CD4-positive, alpha-beta T cell treated with Interleukin-4 for 1 hour (primary cell): Measurements from ENCODE around the gene AHNAK2.
"Not testable (repeated sequence)": the region's sequence is repeated elsewhere in the genome, so short reads cannot be mapped to it uniquely, and the experiment has no call there.

Experiments used
- DNase-seq, 2 donors: peaks; one replicate each; pipeline ENCODE4 v3.0.0-alpha.2; 2020 to 2022

AHNAK2 gene

DNA sequence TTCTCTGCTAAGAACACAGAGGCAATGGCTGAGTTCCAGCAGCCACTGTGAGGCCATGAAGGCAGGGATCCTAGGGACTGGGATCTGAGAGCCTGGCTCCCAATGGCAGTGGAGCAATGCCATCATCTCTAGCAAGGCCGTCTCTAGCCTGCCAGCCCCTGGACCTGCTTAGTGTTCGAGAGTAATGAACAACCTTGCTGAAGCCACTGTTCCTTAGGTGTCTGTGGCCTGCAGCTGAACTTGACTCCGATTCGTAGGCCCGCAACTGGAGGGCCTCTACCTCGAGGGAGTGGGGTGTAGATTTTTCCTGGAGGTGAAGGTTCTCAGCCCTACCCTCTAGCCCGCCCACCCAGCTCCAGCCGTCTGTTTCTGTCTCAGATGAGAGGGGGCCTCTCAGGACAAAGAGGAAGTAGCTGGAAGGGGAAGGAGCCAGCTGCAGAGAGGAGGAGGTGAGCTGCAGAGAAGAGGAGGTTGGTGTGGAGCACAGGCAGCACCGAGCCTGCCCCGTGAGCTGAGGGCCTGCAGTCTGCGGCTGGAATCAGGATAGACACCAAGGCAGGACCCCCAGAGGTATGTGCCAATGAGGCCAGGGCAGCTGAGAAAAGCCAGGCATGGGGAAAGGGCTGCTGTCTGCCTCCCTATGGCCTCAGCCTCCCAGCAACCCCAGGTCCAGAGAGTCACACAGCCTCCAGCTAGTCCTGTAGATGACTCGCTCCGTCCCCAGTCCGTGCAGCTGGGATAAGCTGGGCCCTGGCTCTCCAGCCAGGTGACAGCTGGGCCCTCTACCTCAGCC is 53.6 kb downstream of the AHNAK2 start, which contains the start of gene PLD4:
PLD4 (plus strand) TSS at position 459 of the 793 bp plus-strand sequence. CDS start 2,262 bp downstream, outside the sequence.
- DNase-seq, result peak in 1 of 2 donors; percentile 43

DNA sequence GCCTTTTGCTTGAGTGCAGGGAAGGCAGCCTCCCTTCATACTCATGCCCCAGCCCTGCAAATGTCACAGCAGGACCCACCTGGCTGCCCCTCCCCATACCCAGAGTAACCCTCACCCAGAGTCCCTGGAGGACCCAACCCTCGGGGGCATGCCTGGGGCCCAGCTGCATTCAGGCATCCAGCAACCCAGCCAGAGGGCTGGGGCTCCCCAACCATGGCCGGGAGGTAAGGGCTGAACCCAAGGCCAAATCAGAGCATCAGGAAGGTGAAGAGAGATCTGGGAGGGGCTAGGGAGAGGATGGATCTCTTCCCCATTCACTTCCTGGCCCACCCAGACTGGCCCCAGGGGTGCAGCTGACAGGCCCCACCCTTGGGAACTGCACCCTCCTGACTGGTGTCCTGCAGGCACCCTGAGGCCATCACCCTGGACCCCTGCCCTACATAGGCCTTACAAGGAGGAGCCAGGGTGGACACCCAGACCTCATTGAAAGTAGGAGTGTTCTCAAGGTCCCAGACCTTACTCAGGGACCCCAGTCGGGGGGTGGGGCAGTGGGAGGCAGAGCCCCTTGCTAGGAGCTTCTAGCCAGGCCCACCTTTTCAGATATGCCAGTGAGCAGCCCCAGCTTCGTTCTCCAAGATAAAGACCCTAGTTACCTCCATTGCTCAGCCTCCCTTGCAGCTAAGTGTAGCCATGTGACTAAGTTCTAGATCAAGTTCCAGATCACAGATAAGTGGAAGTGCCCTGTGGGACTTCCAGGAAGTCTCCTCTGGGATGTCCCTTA is 54.3 kb downstream of the AHNAK2 start:
- DNase-seq, result no peak

DNA sequence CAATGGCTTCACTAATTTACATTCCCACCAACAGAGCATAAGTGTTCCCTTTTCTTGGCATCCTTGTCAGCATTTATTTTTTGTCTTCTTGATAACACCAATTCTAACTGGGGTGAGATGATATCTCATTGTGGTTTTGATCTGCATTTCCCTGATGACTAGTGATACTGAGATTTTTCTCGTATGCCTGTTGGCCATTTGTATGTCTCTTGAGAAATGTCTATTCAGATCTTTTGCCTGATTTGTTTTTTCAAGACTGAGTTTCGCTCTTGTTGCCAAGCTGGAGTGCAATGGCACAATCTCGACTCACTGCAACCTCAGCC is 58.2 kb downstream of the AHNAK2 start:
- DNase-seq, result no peak

DNA sequence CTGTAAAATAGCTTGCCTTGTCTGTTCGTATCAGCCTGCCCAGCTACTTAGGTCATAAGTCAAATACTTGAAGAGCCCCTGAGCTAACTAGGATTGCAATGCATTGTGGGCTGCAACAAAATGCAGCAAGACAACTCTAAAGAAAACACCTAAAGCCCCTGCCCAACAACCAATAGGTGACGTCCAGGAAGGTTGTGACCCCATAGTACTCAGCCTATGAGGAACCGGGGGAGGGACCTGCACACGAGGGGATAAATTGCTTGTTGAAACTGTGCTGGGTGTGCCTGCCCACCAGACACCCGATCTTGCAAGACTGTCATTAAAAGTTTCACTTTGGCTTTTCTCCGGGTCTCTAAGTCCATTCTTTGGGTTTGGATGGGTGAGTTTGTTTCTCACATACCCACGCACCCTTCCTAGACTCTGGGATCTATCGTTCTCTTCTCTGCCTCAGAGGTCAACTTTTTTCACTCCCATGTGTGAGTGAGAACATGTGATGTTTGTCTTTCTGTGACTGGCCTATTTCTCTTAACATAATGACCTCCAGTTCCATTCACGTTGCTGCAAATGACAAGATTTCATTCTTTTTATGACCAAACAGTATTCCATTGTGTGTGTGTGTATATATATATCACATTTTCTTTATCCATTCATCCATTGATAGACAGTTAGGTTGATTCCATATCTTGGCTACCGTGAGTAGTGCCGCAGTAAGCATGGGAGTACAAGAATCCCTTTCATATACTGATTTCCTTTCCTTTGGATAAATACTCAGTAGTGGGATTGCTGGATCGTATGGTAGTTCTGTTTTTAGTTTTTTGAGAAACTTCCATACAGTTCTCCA is 58.8 kb downstream of the AHNAK2 start:
- not testable (repeated sequence) for DNase-seq

DNA sequence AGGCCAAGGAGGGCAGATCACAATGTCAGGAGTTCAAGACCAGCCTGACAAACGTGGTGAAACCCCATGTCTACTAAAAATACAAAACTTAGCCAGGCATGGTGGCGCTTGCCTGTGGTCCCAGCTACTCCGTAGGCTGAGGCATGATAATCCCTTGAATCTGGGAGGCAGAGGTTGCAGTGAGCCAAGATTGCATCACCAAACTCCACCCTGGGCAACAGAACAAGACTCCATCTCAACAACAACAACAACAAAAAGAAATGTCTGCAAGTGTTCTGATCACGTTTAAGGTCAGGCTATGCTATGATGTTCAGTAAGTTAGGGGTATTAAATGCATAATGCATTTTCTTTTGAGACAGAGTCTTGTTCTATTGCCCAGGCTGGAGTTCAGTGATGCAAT is 60.2 kb downstream of the AHNAK2 start:
- DNase-seq, result no peak

DNA sequence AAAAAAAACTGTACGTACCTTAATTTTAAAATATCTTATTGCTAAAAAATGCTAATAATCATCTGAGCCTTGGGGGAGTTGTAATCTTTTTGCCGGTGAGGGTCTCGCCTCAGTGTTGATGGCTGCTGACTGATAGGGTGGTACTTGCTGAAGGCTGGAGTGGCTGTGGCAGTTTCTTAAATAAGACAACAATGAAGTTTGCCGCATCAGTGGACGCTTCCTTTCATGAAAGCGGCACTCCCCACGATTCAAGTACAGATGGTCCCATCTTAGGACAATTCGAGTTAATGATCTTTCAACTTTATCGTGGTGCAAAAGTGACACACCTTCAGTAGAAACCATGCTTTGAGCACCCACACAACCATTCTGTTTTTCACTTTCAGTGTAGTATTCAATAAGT is 61.1 kb downstream of the AHNAK2 start:
- DNase-seq, result no peak

DNA sequence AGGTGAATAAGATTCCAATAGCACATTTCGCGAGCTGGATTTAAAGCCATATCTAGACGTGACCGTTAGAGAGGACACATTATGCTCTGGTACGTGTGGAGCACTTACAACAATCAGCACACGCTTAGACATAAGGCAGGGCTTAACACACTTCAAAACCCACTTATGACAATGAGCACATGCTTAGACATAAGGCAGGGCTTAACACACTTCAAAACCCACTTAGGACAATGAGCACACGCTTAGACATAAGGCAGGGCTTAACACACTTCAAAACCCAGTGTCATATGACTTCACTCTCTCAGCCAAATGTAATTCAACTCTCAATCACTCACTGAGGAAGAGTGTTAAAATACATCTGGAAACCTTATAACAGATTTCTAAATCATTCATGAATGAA is 64.7 kb downstream of the AHNAK2 start:
- DNase-seq, result no peak

DNA sequence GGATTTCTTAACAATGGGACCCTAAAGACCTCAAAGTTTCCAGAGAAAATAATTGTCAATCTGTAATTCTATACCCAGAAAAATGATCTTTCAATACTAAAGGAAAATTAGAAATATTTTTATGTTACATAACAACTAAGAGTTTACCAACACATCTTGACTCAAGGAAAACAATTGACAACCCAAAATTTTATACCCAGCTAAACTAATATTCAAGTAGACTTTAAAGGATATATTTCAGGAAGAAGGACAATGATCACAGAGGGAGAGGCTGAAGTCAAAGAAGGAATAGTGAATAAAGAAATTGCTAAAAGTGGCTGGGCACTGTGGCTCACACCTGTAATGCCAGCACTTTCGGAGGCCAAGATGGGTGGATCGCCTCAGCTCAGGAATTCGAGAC is 66.1 kb downstream of the AHNAK2 start:
- no peak for DNase-seq

DNA sequence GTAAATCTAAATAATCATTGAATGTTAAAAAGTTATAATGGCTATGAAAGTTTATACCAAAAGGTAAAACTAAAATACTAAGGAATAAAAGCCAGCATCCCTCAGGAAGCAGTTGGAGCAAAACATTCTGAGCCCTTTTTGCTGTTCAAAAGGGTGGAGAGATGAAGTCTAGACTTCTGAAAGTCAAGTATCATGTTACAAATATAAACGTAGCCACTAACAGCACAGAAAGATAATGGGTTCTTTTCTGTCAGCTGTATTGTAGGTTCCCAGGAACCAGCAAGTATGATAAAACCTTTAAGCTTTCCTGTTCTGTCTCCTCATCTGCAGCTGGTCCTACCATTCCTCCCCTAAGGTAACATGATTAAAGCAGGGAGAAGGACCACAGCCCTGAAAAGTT is 69.9 kb downstream of the AHNAK2 start:
- no peak for DNase-seq

DNA sequence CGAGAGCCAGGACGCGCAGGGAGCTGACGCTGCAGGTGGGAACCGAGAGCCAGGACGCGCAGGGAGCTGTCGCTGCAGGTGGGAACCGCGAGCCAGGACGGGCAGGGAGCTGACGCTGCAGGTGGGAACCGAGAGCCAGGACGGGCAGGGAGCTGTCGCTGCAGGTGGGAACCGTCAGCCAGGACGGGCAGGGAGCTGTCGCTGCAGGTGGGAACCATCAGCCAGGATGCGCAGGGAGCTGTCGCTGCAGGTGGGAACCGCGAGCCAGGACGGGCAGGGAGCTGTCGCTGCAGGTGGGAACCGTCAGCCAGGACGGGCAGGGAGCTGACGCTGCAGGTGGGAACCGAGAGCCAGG is 72.6 kb downstream of the AHNAK2 start:
- not testable (repeated sequence) for DNase-seq

DNA sequence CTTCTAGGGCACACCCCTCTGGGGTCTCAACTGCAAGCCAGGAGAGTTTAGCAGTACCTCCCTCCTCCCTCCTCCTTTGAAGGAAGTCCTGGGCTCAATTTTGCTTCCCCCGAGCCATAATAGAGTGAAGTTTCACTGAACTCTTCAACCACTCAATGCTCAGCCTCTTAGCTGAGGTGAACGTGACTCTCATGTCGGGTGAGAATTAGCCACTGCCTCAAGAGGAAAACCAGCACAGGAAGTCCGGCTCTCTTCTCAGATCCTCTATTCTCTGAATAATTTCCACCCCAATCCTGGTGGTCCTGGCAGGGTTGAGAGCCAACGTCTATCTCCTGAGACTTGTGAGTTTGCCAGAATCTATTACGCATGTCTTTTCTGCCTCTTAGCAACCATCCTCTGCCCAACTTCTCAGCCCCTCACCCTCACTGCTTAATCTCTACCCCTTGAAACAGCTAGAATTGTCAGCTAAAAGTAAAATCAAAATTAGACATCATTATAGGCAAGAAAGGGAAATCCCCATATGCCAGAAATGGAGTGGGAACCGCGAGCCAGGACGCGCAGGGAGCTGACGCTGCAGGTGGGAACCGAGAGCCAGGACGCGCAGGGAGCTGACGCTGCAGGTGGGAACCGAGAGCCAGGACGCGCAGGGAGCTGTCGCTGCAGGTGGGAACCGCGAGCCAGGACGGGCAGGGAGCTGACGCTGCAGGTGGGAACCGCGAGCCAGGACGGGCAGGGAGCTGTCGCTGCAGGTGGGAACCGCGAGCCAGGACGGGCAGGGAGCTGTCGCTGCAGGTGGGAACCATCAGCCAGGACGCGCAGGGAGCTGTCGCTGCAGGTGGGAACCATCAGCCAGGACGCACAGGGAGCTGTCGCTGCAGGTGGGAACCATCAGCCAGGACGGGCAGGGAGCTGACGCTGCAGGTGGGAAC is 73.3 kb downstream of the AHNAK2 start:
- DNase-seq, result not testable (repeated sequence)

DNA sequence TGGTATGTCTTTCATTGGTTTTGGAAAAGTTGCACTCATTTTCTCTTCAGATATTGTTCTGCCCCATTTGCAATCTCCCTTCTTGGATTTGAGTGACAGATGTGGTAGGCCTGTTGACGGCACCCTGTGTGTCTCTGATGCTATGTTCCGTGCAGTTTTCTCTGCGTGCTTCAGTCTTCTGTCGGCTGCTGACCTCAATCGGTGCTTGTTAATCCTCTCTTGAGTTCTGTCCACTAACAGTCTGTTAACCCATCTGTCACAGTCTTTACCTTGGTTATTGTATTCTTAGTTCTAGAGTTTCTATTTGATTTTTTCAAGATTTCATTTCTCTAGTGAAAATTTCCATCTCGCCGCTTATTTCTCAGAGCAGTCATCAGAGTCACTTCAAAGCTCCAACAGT is 74.2 kb downstream of the AHNAK2 start:
- no peak for DNase-seq

DNA sequence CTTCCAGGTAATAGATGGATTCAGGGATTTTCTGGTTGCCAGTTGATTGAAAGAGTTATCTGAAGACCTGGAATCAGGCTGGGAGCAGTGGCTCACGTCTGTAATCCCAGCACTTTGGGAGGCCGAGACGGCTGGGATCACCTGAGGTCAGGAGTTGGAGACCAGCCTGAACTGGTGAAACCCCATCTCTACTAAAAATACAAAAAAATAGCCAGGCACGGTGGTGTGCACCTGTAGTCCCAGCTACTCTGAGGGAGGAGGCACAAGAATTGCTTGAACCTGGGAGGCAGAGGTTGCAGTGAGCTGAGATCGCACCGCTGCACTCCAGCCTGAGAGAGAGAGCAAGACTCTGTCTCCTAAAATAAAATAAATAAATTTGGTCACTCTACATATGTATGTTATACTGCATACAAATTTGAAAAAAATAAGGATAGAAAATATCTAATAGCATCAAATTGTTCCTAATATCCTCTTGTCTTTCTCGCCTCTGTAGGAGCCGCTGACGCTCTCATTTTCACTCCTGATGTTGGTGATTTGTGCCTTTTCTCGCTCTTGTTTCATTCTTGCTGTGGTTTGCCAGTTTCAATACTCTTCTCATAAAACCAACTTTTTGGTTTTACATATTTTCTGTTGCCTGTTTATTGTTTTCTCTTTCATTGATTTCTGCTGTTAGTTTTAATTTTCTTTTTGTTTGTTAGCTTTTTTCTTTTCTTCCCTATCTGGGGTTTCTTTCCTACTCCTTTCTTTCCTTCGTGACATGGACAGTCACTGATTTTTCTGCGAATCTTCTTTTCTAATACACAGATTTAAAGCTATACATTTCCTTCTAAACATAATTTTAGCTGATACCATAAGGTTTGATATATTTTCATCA is 77.3 kb downstream of the AHNAK2 start:
- no peak for DNase-seq

DNA sequence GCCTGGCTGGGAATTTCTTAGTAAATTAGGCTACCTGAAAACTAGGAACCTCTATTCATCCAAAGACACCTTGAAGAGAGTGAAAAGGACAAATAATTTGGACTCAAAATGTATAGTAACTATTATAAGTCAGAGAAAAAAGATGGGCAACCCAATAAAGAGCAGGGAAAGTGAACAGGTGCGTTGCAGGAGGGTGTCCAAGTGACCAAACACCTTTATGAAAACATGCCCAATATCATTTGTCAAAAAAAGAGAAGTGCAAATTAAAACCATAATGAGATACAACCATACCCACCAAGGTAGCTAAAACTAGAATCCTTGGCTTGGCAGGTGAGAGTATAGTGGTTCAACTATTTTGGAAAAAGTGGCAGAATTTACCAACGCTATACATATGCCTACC is 78.4 kb downstream of the AHNAK2 start:
- DNase-seq, result no peak

DNA sequence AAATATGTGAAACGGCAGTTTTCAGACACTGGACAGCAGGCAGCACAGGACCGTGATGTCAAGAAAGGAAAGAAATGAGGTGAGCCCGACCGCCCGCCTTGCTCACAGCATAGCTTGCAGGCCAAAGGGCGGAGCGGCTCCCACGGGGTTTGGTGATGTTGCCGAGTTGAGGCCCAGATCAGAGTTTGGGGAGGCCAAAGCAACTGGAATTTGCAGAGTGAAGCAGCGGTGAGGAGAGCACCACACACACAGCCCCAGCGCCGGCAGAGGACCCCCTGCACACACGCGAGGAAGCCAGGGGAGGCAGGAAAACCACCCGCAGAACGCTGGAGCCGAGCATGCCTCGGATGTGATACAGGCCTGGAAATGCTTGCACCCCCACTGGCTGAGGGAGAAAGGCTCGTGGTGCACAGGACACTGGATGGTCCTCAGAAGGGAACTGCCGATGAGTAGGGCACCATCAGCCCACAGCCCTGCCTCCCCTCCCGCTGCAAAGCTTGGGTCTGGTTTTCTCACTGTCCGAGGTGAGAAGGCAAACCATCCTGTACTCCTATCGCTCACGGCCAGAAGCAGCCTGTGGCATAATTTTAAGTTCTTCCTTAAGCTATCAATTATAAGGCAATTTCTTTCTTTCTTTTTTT is 79.2 kb downstream of the AHNAK2 start:
- DNase-seq, result no peak

DNA sequence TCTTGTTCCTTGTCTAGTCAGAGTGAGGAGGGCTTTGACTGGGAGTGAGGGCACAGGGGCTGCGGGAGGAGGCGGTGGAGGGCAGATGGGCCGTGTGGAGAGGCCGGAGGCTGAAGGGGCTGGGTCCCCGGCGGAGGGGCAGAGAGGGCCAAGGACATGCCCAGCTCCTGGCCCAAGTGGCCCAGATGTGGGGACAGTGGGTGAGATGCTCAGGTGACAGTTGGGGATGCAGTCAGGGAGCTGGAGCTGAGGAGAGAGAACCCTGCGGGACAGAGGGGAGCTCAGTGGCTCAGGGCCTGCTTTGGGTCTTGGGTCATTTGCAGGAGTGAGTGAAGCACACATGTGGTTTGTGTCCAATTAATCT is 80.0 kb downstream of the AHNAK2 start:
- no peak for DNase-seq

DNA sequence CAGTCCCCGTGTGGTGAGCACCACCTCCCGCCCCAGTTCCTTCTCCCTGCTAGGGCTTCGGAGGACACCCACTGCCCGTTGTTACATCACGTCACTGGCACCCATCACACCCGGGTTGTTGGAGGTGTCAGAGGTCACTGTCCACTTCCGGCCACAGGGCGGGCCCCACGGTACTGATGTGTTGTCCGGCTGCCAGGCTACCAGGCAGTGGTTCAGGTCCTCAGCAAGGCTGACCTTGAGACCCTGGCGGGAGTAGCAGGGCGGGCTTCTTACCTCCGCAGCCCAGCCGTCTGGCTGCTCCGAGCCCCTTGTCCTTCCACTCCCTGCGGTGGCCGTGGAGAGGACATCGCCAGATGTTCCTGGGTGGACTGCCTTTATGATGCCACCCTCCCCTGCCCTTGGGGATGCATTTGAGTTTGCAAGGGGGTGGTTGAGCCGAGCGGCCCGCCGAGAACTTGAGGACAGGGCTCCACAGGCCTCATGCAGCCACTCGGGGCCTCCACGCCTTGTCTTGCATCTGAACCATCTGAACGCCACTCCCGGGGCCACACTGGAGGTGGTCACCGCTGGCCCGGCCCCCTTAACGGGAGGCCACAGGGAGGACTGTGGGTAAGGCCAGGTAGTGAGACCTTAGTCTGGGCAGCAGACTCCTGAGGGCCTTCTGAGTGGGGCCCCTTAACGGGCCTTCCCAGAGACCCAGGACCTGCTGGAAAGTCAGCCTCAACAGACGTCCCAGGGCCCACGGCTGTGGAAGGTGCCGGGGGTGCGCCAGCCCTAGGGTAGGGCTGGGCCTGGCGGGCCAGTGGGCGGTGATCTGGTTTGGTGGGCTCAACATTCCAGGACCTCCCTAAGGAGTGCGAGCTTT is 80.6 kb downstream of the AHNAK2 start:
- no peak for DNase-seq

DNA sequence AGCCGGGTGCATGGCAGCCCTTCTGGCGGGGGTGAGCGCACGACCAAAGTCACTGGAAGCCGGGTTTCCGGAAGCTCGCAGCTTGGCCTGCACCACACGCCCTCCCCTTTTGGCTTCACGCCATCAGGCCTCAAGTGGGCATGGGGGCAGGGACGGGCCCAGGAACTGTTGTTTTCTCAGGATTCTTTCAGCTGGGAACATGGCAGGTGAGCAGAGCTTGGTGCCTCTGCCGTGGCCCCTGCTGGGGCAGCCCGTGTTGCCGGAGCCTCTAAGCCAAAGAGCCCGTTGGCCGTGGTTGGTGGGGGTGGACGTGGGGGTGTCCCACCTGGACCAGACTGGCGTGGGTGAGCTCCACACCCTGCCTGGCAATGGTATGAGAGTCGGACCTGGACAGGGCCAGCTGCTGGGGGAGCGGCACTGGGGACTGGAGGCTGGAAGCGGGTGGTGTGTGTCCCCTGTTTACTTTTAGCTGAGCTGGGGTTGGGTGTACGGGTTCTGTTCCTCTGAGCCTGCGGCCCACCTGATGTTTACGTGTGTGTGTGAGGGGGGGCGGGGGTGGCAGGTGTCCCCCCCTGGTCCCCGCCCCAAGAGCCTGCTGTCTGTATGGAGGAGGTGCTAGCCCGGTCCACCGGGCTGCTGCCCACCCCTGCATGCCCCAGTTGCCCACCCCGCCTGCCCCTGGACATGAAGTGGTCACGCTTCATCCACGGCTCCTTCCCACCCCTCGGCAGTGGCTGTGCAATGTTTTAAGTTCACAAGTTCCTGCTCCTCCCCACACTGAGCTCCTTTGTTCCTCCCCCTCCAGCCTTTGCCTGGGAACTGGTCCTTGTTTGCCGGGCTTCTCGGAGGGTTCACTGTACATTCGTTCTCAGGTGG is 82.2 kb downstream of the AHNAK2 start:
- no peak for DNase-seq
